Spinal cord (tissue), 10 donors: ENCODE data around the gene SPP1. TPM values are rescaled to one million over a fixed set of nuclear protein-coding genes. Genes with fewer than 3 reads are reported as not detected.

Source experiments
- DNase-seq, 6 donors: peaks; one replicate each; pipeline versions ENCODE4 v3.0.0 to v3.0.0-alpha.2; 2013 to 2015; ENCODE audit warnings: low spot score in 6 of 6, low read depth in 4 of 6
- H3K27ac ChIP-seq: one replicate; pipeline ENCODE4 v1.5.1; 2013; ENCODE audit warnings: low read depth, low read length, control low read depth
- H3K27me3 ChIP-seq: one replicate; pipeline ENCODE4 v1.6.1; 2013; ENCODE audit warnings: low read length; ENCODE audit not compliant: control insufficient read depth, insufficient read depth
- H3K36me3 ChIP-seq: one replicate; pipeline ENCODE4 v1.6.1; 2013; ENCODE audit warnings: low read length; ENCODE audit not compliant: control insufficient read depth, insufficient read depth
- H3K4me1 ChIP-seq: one replicate; pipeline ENCODE4 v1.6.1; 2013; ENCODE audit warnings: low read length; ENCODE audit not compliant: control insufficient read depth, insufficient read depth
- H3K4me3 ChIP-seq: one replicate; pipeline ENCODE4 v1.5.1; 2013; ENCODE audit warnings: low read depth, low read length, control low read depth
- H3K9me3 ChIP-seq: one replicate; pipeline ENCODE4 v1.6.1; 2013; ENCODE audit warnings: low read length; ENCODE audit not compliant: control insufficient read depth, insufficient read depth
- WGBS: methylation state at CpG from one replicate; pipeline ENCODE4 v1.1.5; 2013; ENCODE audit warnings: missing lambda C conversion rate; ENCODE audit not compliant: insufficient coverage; 5-methylcytosine and 5-hydroxymethylcytosine counted together
- polyA plus RNA-seq, 2 donors: library from polyadenylated mRNA; unstranded; fragments of 120-200 nt; gene quantifications; one replicate each; pipeline ENCODE4 v1.2.1, GENCODE V29; 2013; ENCODE audit not compliant: insufficient read length in 2 of 2
- small RNA-seq: library from RNA; depleted of rRNA; stranded (forward); fragments of <200 nt; gene quantifications from one replicate; pipeline ENCODE3, GENCODE V24; 2014; ENCODE audit warnings: low replicate concordance
- total RNA-seq, 2 donors: library from RNA; depleted of rRNA in 1 of 2; stranded (reverse); fragments of 120-200 nt in 1 of 2; fragments of >200 nt in 1 of 2; gene quantifications; one replicate each; pipeline versions ENCODE4 v1.2.3 to v1.2.4, GENCODE V29; 2013 to 2014
- donor health status: healthy.

The SPP1 gene
- total and polyA plus RNA-seq, 4 donors, result 327 to 589 (median 453) TPM

DNA sequence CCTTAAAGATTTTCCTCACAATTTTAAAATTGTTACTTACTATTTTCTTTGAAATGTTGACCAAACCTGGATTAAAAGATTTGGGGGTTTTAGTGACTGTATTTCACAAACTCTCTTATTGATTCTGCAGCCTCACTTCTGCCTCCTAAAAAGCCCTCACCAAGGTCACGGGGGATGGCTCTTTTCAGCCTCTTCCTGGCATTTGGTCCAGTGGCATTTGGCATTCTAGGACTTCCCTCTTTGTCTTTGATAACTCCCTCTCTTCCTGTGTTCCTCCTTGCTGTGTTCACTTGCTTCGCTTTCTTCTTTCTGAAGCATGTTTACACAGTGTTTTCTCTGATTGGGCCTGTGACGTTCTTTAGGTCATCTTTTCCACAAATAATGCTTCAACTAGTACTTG lies 53.4 kb downstream of the SPP1 start:
- Histone ChIP-seq H3K27me3 (no peaks in the 10 kb centered on the region), H3K4me1 (no peaks in the 10 kb centered on the region), H3K4me3 (no peak overlapping the region), H3K27ac (no peak overlapping the region), H3K9me3 (no peaks in the 10 kb centered on the region), H3K36me3 (peaks cover 22% of the 10 kb centered on the region)
- 85% methylated on average over 3 of the region's 3 CpGs for WGBS
- DNase-seq, result no peak

DNA sequence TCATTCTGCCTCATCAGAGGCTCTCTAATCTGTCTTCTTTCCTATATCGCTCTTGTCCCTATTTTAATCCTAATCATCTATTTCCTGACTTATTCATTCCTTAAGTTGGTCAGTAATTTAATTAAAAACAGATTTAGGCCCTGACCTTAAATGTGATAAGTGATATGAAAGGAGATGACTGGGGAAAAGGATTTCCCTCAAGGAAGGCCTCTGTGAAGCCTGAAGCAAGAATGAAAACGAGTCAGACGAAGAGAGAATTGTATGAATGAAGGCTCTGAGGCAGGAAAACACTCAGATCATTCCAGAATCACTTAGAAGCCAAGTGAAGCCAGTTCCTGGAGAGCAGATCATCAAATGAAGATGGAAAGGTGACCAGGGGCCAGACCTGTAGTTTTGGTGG lies 54.0 kb downstream of the SPP1 start:
- H3K4me1 ChIP-seq, result no peaks in the 10 kb centered on the region
- DNase-seq, result no peak
- H3K27me3 ChIP-seq, result no peaks in the 10 kb centered on the region
- WGBS, result 100% methylated on average over 2 of the region's 3 CpGs
- H3K27ac ChIP-seq, result no peak overlapping the region
- peaks cover 22% of the 10 kb centered on the region for H3K36me3 ChIP-seq
- H3K9me3 ChIP-seq, result no peaks in the 10 kb centered on the region
- no peak overlapping the region for H3K4me3 ChIP-seq

DNA sequence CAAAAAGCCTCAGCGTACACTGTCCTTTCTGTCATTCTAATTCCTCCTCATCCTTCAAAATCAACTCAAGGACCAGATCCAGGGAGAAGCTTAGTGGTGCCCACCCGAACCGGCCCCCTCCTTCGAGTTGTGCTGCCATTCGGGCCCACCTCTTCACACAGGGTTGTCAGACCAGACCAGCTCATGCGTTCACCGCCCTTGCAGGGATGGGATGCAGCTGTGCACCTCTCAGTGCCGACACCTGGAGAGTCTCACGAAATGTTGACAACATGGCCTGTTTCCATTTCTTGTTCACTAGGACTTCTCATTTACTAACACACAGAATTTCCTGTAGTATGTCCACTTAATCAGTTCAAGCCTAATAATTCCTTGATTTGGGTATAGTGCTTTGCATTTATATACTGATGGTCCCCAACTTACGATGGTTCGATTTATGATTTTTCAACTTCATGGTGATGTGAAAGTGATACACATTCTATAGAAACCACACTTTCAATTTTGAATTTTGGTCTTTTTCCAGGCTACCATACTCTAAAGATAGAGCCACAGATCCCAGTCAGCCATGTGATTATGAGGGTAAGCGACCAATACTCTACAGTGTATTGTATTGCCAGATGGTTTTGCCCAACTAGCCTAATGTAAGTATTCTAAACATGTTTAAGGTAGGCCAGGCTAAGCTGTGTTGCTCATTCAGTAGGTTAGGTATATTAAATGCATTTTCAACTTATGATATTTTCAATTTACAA lies 55.2 kb downstream of the SPP1 start:
- Histone ChIP-seq H3K27me3 (no peaks in the 10 kb centered on the region), H3K4me1 (no peaks in the 10 kb centered on the region), H3K36me3 (peaks cover 22% of the 10 kb centered on the region), H3K27ac (no peak overlapping the region), H3K4me3 (no peak overlapping the region), H3K9me3 (no peaks in the 10 kb centered on the region)
- no peak for DNase-seq
- WGBS, result 89% methylated on average over 9 of the region's 12 CpGs

Small RNA genes within 50 kb of the gene (small RNA-seq; reads per million reads assigned to genes)
- not detected for gene RNU1-36P

Other genes with a start within 250 kb of the SPP1 start
- 1 to 10 TPM; 1.2 to 2.6 TPM for gene IBSP, start 176.2 kb upstream of the SPP1 start, total RNA-seq
- under 1 TPM in 1 of 2 donors, not detected in 1; 0.16 TPM for gene IBSP, start 176.2 kb upstream of the SPP1 start, polyA plus RNA-seq
- 1 to 10 TPM in 1 of 2 donors, under 1 TPM in 1; 0.06 to 1.4 TPM for gene MEPE, start 142.7 kb upstream of the SPP1 start, total RNA-seq
- gene MEPE, start 142.7 kb upstream of the SPP1 start, polyA plus RNA-seq, result under 1 TPM in 1 of 2 donors, not detected in 1; 0.21 TPM
- 10 to 100 TPM; 49.4 to 70.4 TPM for gene PKD2, start 31.9 kb downstream of the SPP1 start, total RNA-seq
- 10 to 100 TPM; 24.4 to 30.9 TPM for gene PKD2, start 31.9 kb downstream of the SPP1 start, polyA plus RNA-seq
- 10 to 100 TPM; 27.0 to 64.2 TPM for gene ABCG2, start 182.9 kb downstream of the SPP1 start, total RNA-seq
- gene ABCG2, start 182.9 kb downstream of the SPP1 start, polyA plus RNA-seq, result 10 to 100 TPM; 15.8 to 20.0 TPM